CD4-positive, alpha-beta T cell (primary cell): ENCODE data around the gene PFAS. TPM values are rescaled to one million over a fixed set of nuclear protein-coding genes. Genes with fewer than 3 reads are reported as not detected.
A peak's percentile ranks its signal among the peaks of the same experiment; 100 is the strongest.
"Not testable (repeated sequence)": the region's sequence is repeated elsewhere in the genome, so short reads cannot be mapped to it uniquely, and the experiment has no call there.

Source experiments
- ATAC-seq: fragments of 200-7000 bp; cut with Tn5 transposase; one replicate; pipeline ENCODE4 v1.10.0; 2022; ENCODE audit warnings: mild to moderate bottlenecking; ENCODE audit not compliant: poor library complexity
- CTCF ChIA-PET: fragments of 350-600 bp; sonication (Branson Sonifier 250); formaldehyde crosslinking; loops from one replicate; lab custom pipeline; 2021; ENCODE audit warnings: antibody characterized with exemption, inconsistent platforms; lab: Charles Lee
- POLR2A ChIA-PET: fragments of 350-600 bp; sonication (Branson Sonifier 250); formaldehyde crosslinking; loops from one replicate; lab custom pipeline; 2021; ENCODE audit warnings: antibody characterized with exemption, inconsistent platforms; lab: Charles Lee
- DNase-seq, 14 experiments: peaks; one replicate each; pipeline ENCODE4 v3.0.0-alpha.2; 2013 to 2020; ENCODE audit warnings: mixed read lengths in 2 of 14
- H3K27ac ChIP-seq, 2 donors: one replicate each; pipeline versions ENCODE4 v1.5.1 to v1.7.0; 2013; ENCODE audit warnings: low read length in 2 of 2, low read depth in 1 of 2, mild to moderate bottlenecking in 1 of 2
- H3K27me3 ChIP-seq, 2 experiments: 1 replicate in 1 of 2; 2 replicates in 1 of 2; pipeline versions ENCODE4 v1.6.1 to v1.7.0; 2013; ENCODE audit warnings: low read length in 2 of 2, control low read depth in 1 of 2, mild to moderate bottlenecking in 1 of 2, moderate library complexity in 1 of 2; ENCODE audit not compliant: insufficient read depth in 2 of 2, control insufficient read depth in 1 of 2
- H3K36me3 ChIP-seq: one replicate; pipeline ENCODE4 v1.6.1; 2013; ENCODE audit warnings: low read length, control low read depth; ENCODE audit not compliant: insufficient read depth
- H3K4me1 ChIP-seq: one replicate; pipeline ENCODE4 v1.6.1; 2013; ENCODE audit warnings: low read length, control low read depth; ENCODE audit not compliant: insufficient read depth
- H3K4me3 ChIP-seq: one replicate; pipeline ENCODE4 v1.5.1; 2013; ENCODE audit warnings: mild to moderate bottlenecking, low read length, moderate library complexity
- H3K9me3 ChIP-seq, 2 experiments: 1 replicate in 1 of 2; 2 replicates in 1 of 2; pipeline versions ENCODE4 v1.6.1 to v1.7.0; 2013; ENCODE audit warnings: low read length in 2 of 2, mild to moderate bottlenecking in 2 of 2, control low read depth in 1 of 2, moderate library complexity in 1 of 2; ENCODE audit not compliant: control insufficient read depth in 1 of 2, insufficient read depth in 1 of 2
- H3K27ac Mint-ChIP-seq: one replicate; pipeline ENCODE4 v1.8.0; 2020; ENCODE audit warnings: mixed read lengths
- H3K27me3 Mint-ChIP-seq: one replicate; pipeline ENCODE4 v1.8.0; 2021; ENCODE audit warnings: mixed read lengths
- H3K36me3 Mint-ChIP-seq: one replicate; pipeline ENCODE4 v1.8.0; 2021; ENCODE audit warnings: low read depth, mixed read lengths
- H3K4me1 Mint-ChIP-seq: one replicate; pipeline ENCODE4 v1.8.0; 2021; ENCODE audit warnings: low read depth, mixed read lengths
- H3K4me3 Mint-ChIP-seq: one replicate; pipeline ENCODE4 v1.8.0; 2020; ENCODE audit warnings: mild to moderate bottlenecking, mixed read lengths
- H3K9me3 Mint-ChIP-seq: one replicate; pipeline ENCODE4 v1.8.0; 2020; ENCODE audit warnings: mixed read lengths
- intact Hi-C, 2 experiments: fragments of 100-400 bp; cut with DNase I in 1 of 2; cut with micrococcal nuclease in 1 of 2; formaldehyde crosslinking; loops; one replicate each; pipeline versions ENCODE4 v1.15.1 to v1.9.0; 2023 to 2025; cut with DNase I, micrococcal nuclease
- total RNA-seq, 174 experiments: library from RNA in 2 of 174; stranded (reverse) in 2 of 174; gene quantifications; one replicate each; pipeline ENCODE4 v1.2.3 and lab custom pipeline; 2021 to 2026
- TF ChIP-seq, protein P1 (sequence below): fragments of 200-600 bp; IDR thresholded peaks from one replicate; pipeline ENCODE4 v1.8.0; 2022; ENCODE audit warnings: antibody characterized with exemption, mild to moderate bottlenecking

PFAS gene
- total RNA-seq, 2 experiments from 2014 or later = 22.3 to 23.0 TPM

DNA sequence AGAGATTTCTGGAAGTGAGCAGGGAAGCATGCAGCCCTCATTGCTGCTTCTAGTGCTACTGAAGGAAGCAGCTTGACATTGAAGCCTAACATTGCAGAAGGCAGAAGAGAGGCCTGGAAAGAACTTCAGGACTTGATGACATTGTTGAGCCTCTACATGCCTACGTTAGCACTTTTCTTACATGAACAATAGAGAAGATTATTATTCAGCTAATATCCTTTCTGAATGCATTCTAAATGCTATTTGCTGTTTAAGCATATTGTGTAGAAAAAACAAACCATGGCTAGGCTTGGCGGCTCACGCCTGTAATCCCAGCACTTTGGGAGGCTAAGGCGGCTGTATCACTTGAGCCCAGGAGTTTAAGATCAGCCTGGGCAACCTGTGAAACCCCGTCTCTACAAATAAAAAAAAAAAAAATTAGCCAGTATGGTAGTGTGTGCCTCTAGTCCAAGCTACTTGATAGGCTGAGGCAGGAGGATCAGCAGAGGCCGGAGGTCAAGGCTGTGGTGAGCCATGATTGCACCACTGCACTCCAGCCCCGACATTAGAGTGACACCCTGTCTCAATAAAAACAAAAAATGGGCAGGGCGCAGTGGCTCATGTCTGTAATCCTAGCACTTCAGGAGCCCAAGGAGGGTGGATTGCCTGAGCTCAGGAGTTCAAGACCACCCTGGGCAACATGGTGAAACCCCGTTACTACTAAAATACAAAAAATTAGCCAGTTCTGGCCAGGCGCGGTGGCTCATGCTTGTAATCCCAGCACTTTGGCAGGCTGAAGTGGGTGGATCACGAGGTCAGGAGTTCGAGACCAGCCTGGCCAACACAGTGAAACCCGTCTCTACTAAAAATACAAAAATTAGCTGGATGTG is 36.5 kb upstream of the PFAS start:
- intact Hi-C loops = loop anchor here (5.0 kb wide), 1 partner anchor 35 kb away; the partner anchor contains the start of genes CTC1 (in 2 of the 2) and PFAS (in 2 of the 2)
- no peak overlapping the region for H3K4me3 Mint-ChIP-seq
- no peak overlapping the region for H3K27ac Mint-ChIP-seq
- TF ChIP-seq, protein P1, sequence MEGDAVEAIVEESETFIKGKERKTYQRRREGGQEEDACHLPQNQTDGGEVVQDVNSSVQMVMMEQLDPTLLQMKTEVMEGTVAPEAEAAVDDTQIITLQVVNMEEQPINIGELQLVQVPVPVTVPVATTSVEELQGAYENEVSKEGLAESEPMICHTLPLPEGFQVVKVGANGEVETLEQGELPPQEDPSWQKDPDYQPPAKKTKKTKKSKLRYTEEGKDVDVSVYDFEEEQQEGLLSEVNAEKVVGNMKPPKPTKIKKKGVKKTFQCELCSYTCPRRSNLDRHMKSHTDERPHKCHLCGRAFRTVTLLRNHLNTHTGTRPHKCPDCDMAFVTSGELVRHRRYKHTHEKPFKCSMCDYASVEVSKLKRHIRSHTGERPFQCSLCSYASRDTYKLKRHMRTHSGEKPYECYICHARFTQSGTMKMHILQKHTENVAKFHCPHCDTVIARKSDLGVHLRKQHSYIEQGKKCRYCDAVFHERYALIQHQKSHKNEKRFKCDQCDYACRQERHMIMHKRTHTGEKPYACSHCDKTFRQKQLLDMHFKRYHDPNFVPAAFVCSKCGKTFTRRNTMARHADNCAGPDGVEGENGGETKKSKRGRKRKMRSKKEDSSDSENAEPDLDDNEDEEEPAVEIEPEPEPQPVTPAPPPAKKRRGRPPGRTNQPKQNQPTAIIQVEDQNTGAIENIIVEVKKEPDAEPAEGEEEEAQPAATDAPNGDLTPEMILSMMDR = no peak
- no peaks in the 10 kb centered on the region for H3K36me3 ChIP-seq
- CTCF ChIA-PET = interaction anchor here (0.6 to 1.0 kb wide), 3 partner anchors 8 to 92 kb away, joined by 3 to 4 read pairs (median 3); no protein-coding TSS in a partner anchor
- no peaks in the 10 kb centered on the region for H3K27me3 Mint-ChIP-seq
- H3K9me3 Mint-ChIP-seq = no peaks in the 10 kb centered on the region
- H3K4me1 ChIP-seq = peaks cover 16% of the 10 kb centered on the region
- no peaks in the 10 kb centered on the region for H3K9me3 ChIP-seq
- ATAC-seq = no peak
- no peaks in the 10 kb centered on the region for H3K36me3 Mint-ChIP-seq
- H3K27ac ChIP-seq = no peak overlapping the region
- H3K27me3 ChIP-seq = no peaks in the 10 kb centered on the region
- POLR2A ChIA-PET = interaction anchor here (0.7 to 8.7 kb wide), 3 partner anchors 10 to 39 kb away, joined by 3 to 109 read pairs (median 5); no protein-coding TSS in a partner anchor
- H3K4me1 Mint-ChIP-seq = peaks cover 19% of the 10 kb centered on the region
- DNase-seq = no peak
- H3K4me3 ChIP-seq = no peak overlapping the region

DNA sequence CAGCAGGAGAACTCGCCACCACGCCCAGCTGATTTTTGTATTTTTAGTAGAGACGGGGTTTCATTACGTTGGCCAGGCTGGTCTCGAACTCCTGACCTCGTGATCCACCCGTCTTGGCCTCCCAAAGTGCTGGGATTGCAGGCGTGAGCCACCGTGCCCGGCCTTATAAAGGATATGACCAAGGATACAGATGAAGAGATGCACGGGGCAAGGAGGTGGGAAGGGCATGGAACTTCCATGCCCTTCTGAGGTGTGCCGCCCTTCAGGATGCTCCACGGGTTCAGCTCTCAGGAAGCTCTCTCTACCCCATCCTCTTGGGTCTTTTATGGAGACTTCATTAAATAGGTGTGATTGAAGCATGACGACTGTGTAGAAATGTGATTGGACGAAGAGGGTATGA is 35.1 kb upstream of the PFAS start:
- H3K27ac Mint-ChIP-seq, H3K27me3 Mint-ChIP-seq, H3K9me3 ChIP-seq, H3K9me3 Mint-ChIP-seq, H3K4me3 ChIP-seq, DNase-seq, H3K36me3 Mint-ChIP-seq, POLR2A ChIA-PET, ATAC-seq, H3K27ac ChIP-seq, H3K27me3 ChIP-seq, H3K36me3 ChIP-seq, CTCF ChIA-PET: not testable (repeated sequence)
- H3K4me1 Mint-ChIP-seq = peaks cover 19% of the 10 kb centered on the region
- peak overlapping the region; percentile 48 for H3K4me3 Mint-ChIP-seq
- intact Hi-C loops = loop anchor here (5.0 kb wide), 1 partner anchor 33 kb away; the partner anchor contains the start of genes CTC1 (in 2 of the 2) and PFAS (in 2 of the 2)
- H3K4me1 ChIP-seq = peaks cover 16% of the 10 kb centered on the region

DNA sequence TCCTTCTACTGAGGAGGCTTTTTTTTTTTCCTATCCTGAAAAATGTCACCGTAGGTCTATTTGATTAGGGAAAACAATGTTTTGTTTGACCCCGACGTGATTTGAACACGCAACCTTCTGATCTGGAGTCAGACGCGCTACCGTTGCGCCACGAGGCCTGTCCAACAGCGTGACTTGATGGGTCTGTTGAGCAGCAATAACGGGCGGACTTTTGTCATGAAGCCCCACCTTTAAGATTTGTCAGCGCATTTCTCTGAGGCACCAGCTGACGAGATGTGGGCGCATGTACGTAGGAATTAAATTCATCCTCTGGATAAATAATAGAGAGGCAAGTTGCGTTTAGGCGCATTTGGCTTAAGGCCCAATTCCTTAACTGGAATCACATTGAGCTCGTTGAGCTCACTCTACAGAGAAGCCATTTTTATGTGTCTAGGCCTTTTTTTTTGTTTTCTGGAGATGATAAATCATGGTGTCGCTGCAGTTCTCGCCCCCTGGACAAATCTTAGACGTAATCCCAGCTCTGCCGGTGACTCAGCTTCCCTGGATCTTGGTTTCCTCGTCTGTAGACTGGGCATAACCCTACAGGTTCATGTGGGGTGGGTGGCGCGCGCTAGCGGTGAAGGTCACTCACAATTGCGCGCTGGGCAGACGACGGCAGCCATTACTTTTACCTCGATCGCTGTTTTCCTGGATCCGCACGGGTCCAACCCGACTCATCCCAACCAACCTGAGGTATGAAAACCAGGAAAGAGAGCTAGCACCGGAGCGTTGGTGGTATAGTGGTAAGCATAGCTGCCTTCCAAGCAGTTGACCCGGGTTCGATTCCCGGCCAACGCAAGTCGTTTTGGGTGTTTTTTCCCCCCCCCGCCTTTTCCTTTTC is 28.1 kb upstream of the PFAS start:
- ChIA-PET POLR2A (interaction anchor here (0.8 to 19.8 kb wide), 23 partner anchors 12 to 534 kb away, joined by 3 to 630 read pairs (median 22); partner anchors contain the start of genes ALOXE3, AURKB, BORCS6 and CTC1), CTCF (interaction anchor here (0.6 to 4.0 kb wide), 13 partner anchors 9 to 156 kb away, joined by 3 to 30 read pairs (median 5); partner anchors contain the start of genes AURKB, BORCS6, KRABD2 and PFAS)
- intact Hi-C loops = loop anchor here (1.0 to 5.0 kb wide), 6 partner anchors 30 to 161 kb away; partner anchors contain the start of genes ALOXE3 (in 1 of the 2), BORCS6 (in 1 of the 2) and RPL26 (in 1 of the 2)
- Mint-ChIP-seq H3K27ac (peak overlapping the region; percentile 99), H3K27me3 (peaks cover 30% of the 10 kb centered on the region), H3K4me1 (peaks cover 57% of the 10 kb centered on the region), H3K9me3 (peaks cover 2% of the 10 kb centered on the region), H3K4me3 (peak overlapping the region; percentile 98), H3K36me3 (peaks cover 48% of the 10 kb centered on the region)
- H3K36me3 ChIP-seq = peaks cover 6% of the 10 kb centered on the region
- TF ChIP-seq, protein P1 = no peak
- peak overlapping the region; percentile 89 to 95 for H3K27ac ChIP-seq
- peak overlapping the region; percentile 75 for H3K4me3 ChIP-seq
- H3K9me3 ChIP-seq = no peaks in the 10 kb centered on the region
- no peaks in the 10 kb centered on the region for H3K27me3 ChIP-seq
- DNase-seq = peak; percentile 71 to 91 (median 84)
- peaks cover 57% of the 10 kb centered on the region for H3K4me1 ChIP-seq
- peak; percentile 16 for ATAC-seq
